ENCODE data around the gene SHMT2. TPM values are rescaled to one million over a fixed set of nuclear protein-coding genes. Genes with fewer than 3 reads are reported as not detected.
A peak's percentile ranks its signal among the peaks of the same experiment; 100 is the strongest.

SHMT2 gene
- total RNA-seq, 1 donor from 2014 or later, result 162 TPM

DNA sequence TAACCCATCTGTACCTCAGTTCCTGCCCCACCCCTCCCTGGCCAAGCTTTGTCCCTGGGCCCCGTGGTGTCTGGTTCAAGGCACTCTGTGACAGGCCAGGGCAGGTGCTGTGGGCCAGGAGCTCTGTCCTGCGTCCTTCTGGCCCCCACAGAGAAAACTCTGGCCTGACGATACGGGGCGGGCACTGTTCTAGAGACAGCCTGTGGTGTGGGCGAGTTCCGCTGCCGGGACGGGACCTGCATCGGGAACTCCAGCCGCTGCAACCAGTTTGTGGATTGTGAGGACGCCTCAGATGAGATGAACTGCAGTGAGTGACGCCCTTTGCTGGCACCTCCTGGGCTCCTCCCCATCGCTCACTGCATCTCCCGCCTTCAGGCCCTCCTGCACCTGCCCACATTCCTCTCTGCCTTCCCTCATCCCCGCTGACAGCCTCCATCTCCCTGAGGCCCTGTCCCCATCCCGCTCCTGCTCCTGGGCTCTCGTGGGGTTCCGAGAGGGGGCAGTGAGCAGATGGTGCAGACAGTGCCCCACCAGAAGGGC is 35.7 kb upstream of the SHMT2 start:
- H3K36me3 Mint-ChIP-seq (ENCODE audit: insufficient read depth), result peaks cover 20% of the 10 kb centered on the region
- H3K27me3 Mint-ChIP-seq, result no peaks in the 10 kb centered on the region

GRCh38 chr12:57194253-57194652 is 35.3 kb upstream of the SHMT2 start:
- Mint-ChIP-seq H3K27me3 (no peaks in the 10 kb centered on the region), H3K9me3 (ENCODE audit: low read depth) (no peaks in the 10 kb centered on the region), H3K36me3 (ENCODE audit: insufficient read depth) (peaks cover 19% of the 10 kb centered on the region), H3K27ac (no peak overlapping the region), H3K4me1 (ENCODE audit: low read depth) (no peaks in the 10 kb centered on the region), H3K4me3 (ENCODE audit: low read depth) (no peak overlapping the region)
- DNase-seq (ENCODE audit: low spot score, unreplicated experiment), result no peak
- TF ChIP-seq CTCF (IDR thresholded peaks at IDR 0.05; ENCODE audit: unreplicated experiment), result no peak

More for the DNA sequence above, 35.7 kb upstream of the SHMT2 start:
- no peak for DNase-seq (ENCODE audit: low spot score, unreplicated experiment)
- Mint-ChIP-seq H3K9me3 (ENCODE audit: low read depth) (no peaks in the 10 kb centered on the region), H3K4me3 (ENCODE audit: low read depth) (no peak overlapping the region), H3K4me1 (ENCODE audit: low read depth) (no peaks in the 10 kb centered on the region), H3K27ac (no peak overlapping the region)
- TF ChIP-seq CTCF (IDR thresholded peaks at IDR 0.05; ENCODE audit: unreplicated experiment), result no peak

DNA sequence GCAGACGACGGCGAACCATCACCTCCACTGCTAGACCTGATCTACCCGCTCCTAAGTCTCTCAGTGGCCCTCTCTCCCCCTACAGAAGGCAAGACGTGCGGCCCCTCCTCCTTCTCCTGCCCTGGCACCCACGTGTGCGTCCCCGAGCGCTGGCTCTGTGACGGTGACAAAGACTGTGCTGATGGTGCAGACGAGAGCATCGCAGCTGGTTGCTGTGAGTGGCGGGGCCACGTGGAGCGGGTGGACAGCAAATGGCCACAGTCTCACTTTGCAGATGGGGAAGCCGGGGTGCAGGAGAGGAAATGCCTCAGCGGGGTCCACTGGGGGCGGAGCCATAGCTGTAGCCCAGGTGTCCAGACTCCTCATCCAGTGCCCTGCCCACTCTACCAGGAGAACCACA is 34.3 kb upstream of the SHMT2 start:
- H3K4me3 Mint-ChIP-seq (ENCODE audit: low read depth), result no peak overlapping the region
- H3K9me3 Mint-ChIP-seq (ENCODE audit: low read depth), result no peaks in the 10 kb centered on the region
- no peak for DNase-seq (ENCODE audit: low spot score, unreplicated experiment)
- TF ChIP-seq CTCF (IDR thresholded peaks at IDR 0.05; ENCODE audit: unreplicated experiment), result no peak
- H3K27me3 Mint-ChIP-seq, result no peaks in the 10 kb centered on the region
- peaks cover 20% of the 10 kb centered on the region for H3K36me3 Mint-ChIP-seq (ENCODE audit: insufficient read depth)
- H3K4me1 Mint-ChIP-seq (ENCODE audit: low read depth), result no peaks in the 10 kb centered on the region
- H3K27ac Mint-ChIP-seq, result no peak overlapping the region

- Mint-ChIP-seq H3K9me3 (ENCODE audit: low read depth) (no peaks in the 10 kb centered on the region), H3K27ac (no peak overlapping the region), H3K4me3 (ENCODE audit: low read depth) (no peak overlapping the region), H3K36me3 (ENCODE audit: insufficient read depth) (peaks cover 20% of the 10 kb centered on the region), H3K27me3 (no peaks in the 10 kb centered on the region), H3K4me1 (ENCODE audit: low read depth) (no peaks in the 10 kb centered on the region)
- TF ChIP-seq CTCF (IDR thresholded peaks at IDR 0.05; ENCODE audit: unreplicated experiment), result no peak
- no peak for DNase-seq (ENCODE audit: low spot score, unreplicated experiment)
Measured at GRCh38 chr12:57195611-57196371, 33.7 kb upstream of the SHMT2 start.

GRCh38 chr12:57196439-57196838 is 33.1 kb upstream of the SHMT2 start:
- no peak for TF ChIP-seq CTCF (IDR thresholded peaks at IDR 0.05; ENCODE audit: unreplicated experiment)
- peaks cover 19% of the 10 kb centered on the region for H3K36me3 Mint-ChIP-seq (ENCODE audit: insufficient read depth)
- H3K27ac Mint-ChIP-seq, result peak overlapping the region; percentile 8
- DNase-seq (ENCODE audit: low spot score, unreplicated experiment), result no peak
- H3K4me3 Mint-ChIP-seq (ENCODE audit: low read depth), result no peak overlapping the region
- H3K9me3 Mint-ChIP-seq (ENCODE audit: low read depth), result no peaks in the 10 kb centered on the region
- H3K27me3 Mint-ChIP-seq, result no peaks in the 10 kb centered on the region
- no peaks in the 10 kb centered on the region for H3K4me1 Mint-ChIP-seq (ENCODE audit: low read depth)
